GM21737 (cell line): ENCODE results near the gene EHMT1.
"Not testable (repeated sequence)": the region's sequence is repeated elsewhere in the genome, so short reads cannot be mapped to it uniquely, and the experiment has no call there.

Source experiments
- ATAC-seq: cut with Tn5 transposase; IDR thresholded peaks from one replicate; pipeline ENCODE4 v1.9.1; 2021; ENCODE audit warnings: mild to moderate bottlenecking, moderate library complexity; ENCODE audit not compliant: unreplicated experiment

The EHMT1 gene

DNA sequence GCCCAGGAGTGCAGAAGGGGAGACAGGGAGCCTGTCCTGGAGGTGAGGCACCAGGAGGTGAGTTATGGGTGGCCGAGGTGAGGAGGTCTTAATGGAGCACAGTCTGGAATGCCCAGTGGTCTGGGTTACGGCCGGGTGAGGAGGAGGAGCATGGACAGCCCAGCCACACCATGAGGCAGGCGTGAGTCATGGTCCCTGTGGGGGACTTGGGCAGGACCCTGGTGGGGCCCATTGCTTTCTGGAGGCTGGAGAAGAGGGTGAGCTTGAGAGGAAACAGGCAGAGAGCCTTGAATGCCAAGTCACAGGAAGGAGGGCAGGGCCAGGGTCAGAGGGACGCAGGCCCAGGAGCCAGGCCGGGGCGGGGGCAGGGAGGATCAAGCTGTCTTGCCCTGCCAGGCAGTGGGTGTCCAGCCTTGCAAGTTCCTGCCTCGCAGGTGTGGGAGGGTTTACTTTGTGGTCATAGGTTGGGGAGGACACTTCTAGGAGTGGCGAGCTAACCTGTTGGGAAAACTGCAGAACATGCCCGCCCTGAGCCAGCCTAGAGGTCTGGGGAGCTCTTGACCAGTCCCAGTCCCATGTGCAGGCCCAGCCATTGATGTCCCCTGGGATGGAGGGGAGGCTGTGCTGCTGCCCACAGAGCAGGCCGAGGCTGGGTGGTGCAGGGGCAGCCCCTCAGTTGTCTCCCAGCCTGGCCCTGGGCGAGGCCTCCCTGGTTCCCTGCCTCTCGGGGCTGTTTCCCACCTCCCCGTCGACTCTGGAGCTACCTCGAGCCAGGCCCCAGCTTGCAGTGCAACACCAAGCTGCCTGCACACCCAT is 261.6 kb downstream of the EHMT1 start:
- ATAC-seq, result no peak

DNA sequence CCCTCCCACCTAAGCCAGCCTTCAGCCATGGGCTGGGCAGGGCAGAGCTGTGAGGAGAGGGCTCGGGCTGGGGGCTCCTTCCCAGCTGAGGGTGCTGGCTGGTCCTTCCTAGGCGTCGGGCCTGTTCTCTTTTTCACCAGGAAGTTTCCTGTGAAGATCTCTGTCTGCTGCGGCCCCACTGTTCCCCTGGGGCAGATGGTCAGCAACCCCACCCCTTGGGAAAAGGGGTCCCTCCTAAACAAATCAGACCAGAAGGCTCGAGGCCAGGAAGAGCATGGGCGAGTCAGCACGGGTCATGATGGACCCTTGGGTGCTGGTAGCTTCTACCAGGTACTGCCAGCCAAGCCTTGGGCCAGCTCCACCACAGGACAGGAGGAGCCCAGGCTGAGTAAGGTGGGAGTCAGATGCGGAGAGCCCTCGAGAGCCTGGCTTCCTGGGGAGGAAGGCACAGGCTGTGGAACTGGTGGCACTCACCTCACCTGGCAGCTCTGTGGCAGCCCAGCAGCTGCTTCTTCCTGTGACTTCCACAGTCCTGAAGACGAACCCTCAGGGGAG is 262.2 kb downstream of the EHMT1 start:
- ATAC-seq, result no peak

DNA sequence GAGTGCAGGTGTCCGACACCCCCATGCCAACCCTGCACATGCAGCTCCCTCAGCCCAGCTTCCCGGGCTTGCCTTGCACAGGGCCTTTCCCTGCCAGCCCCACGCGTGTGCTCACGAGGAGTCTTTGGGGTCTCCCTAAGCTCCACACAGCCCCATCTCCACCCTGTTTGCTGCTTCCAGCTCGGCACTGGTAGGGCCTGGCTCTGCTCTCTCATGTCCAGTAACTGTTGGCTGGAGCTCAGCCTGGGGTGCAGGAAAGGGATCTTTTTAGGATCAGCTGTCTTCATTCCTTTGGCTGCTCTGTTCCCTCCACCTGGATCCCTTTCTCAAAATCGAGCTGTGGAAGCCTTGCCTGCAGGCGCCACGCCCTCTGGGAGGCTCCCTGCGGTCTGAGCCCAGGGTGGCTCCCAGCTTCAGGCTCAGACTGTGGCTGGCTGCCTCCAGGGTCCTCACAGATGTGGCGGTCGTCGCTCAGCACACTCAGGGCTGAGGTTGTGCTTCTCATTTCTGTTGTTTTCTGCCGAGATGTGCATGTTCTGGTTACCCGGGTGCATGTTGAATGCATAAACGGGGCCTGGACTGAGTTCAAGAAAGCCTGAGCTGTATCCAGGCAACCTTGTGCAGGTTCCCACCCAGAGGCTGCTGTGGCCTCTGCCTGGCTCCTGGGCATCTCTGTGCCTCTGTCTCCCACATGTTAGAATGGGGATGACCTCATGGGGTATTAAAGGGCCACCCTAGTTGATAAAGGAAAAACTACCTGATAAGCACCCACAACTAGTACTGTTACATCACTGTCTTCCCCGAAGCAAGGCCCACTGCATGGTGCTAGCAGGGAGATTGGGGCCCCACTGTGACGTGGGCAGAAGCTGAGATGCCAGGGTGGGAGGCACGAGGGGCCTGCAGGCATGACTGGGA is 263.0 kb downstream of the EHMT1 start:
- no peak for ATAC-seq

DNA sequence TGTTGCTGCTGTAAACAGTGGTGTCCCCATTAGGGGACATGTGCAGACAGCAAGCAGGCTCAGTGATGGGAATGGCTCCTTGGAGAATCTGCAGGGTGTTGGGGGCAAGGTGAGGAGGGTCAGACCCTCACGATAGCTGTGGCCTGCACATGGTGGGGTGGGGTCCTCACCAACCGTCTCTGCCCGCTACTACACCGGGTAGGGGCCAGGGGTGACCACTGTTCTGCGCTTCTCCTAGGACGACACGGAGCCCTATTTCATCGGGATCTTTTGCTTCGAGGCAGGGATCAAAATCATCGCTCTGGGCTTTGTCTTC is 263.7 kb downstream of the EHMT1 start:
- ATAC-seq, result no peak

DNA sequence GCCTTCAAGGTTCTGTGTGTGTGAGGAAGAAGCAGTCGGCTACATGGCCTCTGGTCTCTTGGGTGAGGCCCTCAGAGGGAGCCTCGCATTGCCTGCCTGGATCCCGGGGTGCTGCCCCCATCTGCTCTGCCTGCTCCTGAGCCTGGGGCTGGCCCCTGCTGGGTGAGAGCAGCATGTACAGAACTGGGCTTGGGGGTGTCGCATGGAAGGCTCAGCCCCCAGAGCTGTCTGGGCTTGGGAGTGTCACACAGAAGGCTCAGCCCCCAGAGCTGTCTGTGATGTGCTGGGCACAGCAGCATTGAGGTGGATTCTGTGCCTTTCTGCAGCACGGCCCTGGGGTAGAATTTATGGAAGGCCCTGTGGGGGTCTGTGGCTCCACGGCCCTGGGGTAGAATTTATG is 265.2 kb downstream of the EHMT1 start:
- not testable (repeated sequence) for ATAC-seq

DNA sequence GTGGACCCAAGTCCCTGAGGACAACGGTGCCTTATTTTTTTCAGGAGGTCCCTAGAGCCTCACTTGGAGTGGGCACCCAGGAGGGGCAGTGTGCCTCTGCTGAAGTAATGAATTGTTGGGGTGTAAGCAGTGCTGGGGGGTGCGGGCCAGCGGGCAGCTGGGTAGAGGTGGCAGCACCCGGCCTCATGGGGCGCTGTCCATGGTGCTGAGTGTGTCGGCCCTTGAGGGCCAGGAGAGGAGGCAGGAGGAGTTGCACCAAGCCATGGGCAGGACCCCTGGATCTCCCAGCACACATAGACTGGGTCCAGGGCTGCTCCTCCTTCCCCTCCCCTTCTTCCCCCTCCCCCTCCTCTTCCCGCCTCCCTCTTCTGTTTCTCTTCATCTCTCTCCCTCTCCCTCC is 265.7 kb downstream of the EHMT1 start:
- not testable (repeated sequence) for ATAC-seq

DNA sequence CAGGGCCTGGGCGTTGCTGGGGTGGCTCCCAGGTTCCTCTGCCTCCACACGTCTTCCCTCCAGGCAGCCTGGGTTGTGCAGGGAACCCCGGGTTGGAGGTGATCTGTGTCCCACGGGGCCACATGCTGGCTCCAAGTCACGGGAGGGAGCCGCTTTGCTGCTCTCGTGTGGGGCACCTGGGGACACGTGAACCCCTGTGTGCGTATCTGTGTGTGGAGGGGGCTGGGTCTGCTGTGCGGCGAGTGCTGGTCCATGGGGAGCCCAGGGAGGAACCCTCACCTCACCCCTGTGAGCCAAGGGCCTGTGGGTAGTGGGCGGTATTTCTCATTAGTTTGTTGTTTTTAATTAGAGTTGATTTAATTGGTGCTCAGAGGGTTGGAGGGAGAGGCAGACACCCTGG is 266.3 kb downstream of the EHMT1 start:
- not testable (repeated sequence) for ATAC-seq
